MM.1S (cell line): Measurements from ENCODE around the gene FRY.

Experiments used
- CTCF ChIP-seq: fragments of 300-600 bp; sonication (generic); IDR thresholded peaks from 2 replicates; pipeline ENCODE4 v1.5.1; 2016; ENCODE audit warnings: antibody characterized with exemption, low read length, mixed read lengths
- EZH2 ChIP-seq: fragments of 300-600 bp; sonication (generic); optimal IDR thresholded peaks from 2 replicates; pipeline ENCODE3; 2017; ENCODE audit warnings: low read depth, mild to moderate bottlenecking, antibody characterized with exemption, low read length, mixed read lengths
- EZH2phosphoT487 ChIP-seq: fragments of 300-600 bp; sonication (generic); IDR thresholded peaks from 2 replicates; pipeline ENCODE4 v1.6.1; 2018; ENCODE audit warnings: antibody characterized with exemption, low read length

- TF ChIP-seq EZH2 = no peak
- TF ChIP-seq CTCF = peak; percentile 47
- no peak for TF ChIP-seq EZH2phosphoT487
These were observed 30.3 kb upstream of the FRY start for GRCh38 chr13:32001154-32001768.
